DND-41 (cell line): Measurements from ENCODE around the gene NR1H4.

Source experiments
- CTCF ChIP-seq: IDR thresholded peaks from 2 replicates; pipeline ENCODE4 v1.5.1; 2012; ENCODE audit warnings: borderline replicate concordance, low read length, moderate library complexity, mild to moderate bottlenecking; ENCODE audit not compliant: poor library complexity, severe bottlenecking; ENCODE audit errors: extremely low read depth
- EZH2 ChIP-seq: IDR thresholded peaks from 3 replicates; pipeline ENCODE4 v1.6.1; 2012; ENCODE audit warnings: borderline replicate concordance, low read depth, mild to moderate bottlenecking, moderate library complexity, low read length, inconsistent platforms; ENCODE audit not compliant: severe bottlenecking

GRCh38 chr12:100591979-100592378, 118.3 kb downstream of the NR1H4 start:
- TF ChIP-seq CTCF (no peak), EZH2 (no peak)
